ENCODE data around the gene INF2. TPM values are rescaled to one million over a fixed set of nuclear protein-coding genes. Genes with fewer than 3 reads are reported as not detected.

The INF2 gene
- total RNA-seq, 3 donors from 2014 or later: 31.0 to 70.9 (median 51.5) TPM

GRCh38 chr14:104709387-104710039 lies 20.1 kb downstream of the INF2 start:
- Histone ChIP-seq H3K4me1 (no peaks in the 10 kb centered on the region), H3K27ac (no peak overlapping the region), H3K27me3 (no peaks in the 10 kb centered on the region), H3K4me3 (no peak overlapping the region), H3K9me3 (no peaks in the 10 kb centered on the region), H3K36me3 (no peaks in the 10 kb centered on the region)
- TF ChIP-seq, protein P1, sequence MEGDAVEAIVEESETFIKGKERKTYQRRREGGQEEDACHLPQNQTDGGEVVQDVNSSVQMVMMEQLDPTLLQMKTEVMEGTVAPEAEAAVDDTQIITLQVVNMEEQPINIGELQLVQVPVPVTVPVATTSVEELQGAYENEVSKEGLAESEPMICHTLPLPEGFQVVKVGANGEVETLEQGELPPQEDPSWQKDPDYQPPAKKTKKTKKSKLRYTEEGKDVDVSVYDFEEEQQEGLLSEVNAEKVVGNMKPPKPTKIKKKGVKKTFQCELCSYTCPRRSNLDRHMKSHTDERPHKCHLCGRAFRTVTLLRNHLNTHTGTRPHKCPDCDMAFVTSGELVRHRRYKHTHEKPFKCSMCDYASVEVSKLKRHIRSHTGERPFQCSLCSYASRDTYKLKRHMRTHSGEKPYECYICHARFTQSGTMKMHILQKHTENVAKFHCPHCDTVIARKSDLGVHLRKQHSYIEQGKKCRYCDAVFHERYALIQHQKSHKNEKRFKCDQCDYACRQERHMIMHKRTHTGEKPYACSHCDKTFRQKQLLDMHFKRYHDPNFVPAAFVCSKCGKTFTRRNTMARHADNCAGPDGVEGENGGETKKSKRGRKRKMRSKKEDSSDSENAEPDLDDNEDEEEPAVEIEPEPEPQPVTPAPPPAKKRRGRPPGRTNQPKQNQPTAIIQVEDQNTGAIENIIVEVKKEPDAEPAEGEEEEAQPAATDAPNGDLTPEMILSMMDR (IDR thresholded peaks at IDR 0.05): no peak
- no peak for TF ChIP-seq POLR2AphosphoS5 (IDR thresholded peaks at IDR 0.05)
- no peak for TF ChIP-seq POLR2A (IDR thresholded peaks at IDR 0.05)
- DNase-seq (ENCODE audit: low spot score in 2 of 2): no peak
- intact Hi-C loops (cut with DNase I; ENCODE audit: low total_unique reads): loop anchor here (10.0 kb wide), 1 partner anchor 55 kb away; no protein-coding TSS in a partner anchor

DNA sequence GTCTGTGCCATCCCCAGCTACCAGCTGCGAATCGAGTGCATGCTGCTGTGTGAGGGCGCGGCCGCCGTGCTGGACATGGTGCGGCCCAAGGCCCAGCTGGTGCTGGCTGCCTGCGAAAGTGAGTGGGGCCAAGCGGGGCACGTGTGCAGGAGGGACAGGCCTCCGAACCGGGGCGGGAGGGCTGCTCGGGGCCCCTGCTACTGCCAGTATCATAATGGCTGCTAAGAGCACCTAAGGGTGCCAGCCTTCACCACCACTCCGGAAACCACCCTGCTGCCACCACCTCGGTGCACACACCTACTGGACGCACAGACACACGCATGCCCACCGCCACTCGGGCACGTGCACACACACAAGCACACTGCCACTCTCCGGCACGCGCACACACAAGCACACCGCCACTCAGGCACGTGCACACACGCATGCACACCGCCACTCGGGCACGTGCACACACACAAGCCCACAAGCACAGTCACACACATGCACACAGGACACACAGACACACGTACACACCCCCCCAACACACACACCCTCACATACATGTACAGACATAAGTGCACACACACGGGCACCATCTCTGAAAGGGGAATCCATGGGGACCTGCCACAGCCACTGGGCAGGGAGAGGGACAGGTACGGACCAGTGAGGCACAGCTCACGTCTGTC lies 20.8 kb downstream of the INF2 start:
- Histone ChIP-seq H3K36me3 (no peaks in the 10 kb centered on the region), H3K4me1 (no peaks in the 10 kb centered on the region), H3K27ac (no peak overlapping the region), H3K9me3 (no peaks in the 10 kb centered on the region), H3K27me3 (no peaks in the 10 kb centered on the region), H3K4me3 (no peak overlapping the region)
- intact Hi-C loops (cut with DNase I; ENCODE audit: low total_unique reads): no loop called here
- TF ChIP-seq POLR2A (IDR thresholded peaks at IDR 0.05) (no peak), POLR2AphosphoS5 (IDR thresholded peaks at IDR 0.05) (no peak)
- TF ChIP-seq, protein P1 (IDR thresholded peaks at IDR 0.05): no peak
- DNase-seq (ENCODE audit: low spot score in 2 of 2): no peak

GRCh38 chr14:104712881-104713734 lies 23.7 kb downstream of the INF2 start:
- no peaks in the 10 kb centered on the region for H3K27me3 ChIP-seq
- H3K4me3 ChIP-seq: no peak overlapping the region
- TF ChIP-seq POLR2A (IDR thresholded peaks at IDR 0.05) (no peak), POLR2AphosphoS5 (IDR thresholded peaks at IDR 0.05) (no peak)
- TF ChIP-seq, protein P1 (IDR thresholded peaks at IDR 0.05): no peak
- no peak overlapping the region for H3K27ac ChIP-seq
- no peaks in the 10 kb centered on the region for H3K4me1 ChIP-seq
- H3K36me3 ChIP-seq: no peaks in the 10 kb centered on the region
- DNase-seq (ENCODE audit: low spot score in 2 of 2): no peak
- intact Hi-C loops (cut with DNase I; ENCODE audit: low total_unique reads): no loop called here
- H3K9me3 ChIP-seq: no peaks in the 10 kb centered on the region

GRCh38 chr14:104714066-104714465 lies 24.6 kb downstream of the INF2 start:
- intact Hi-C loops (cut with DNase I; ENCODE audit: low total_unique reads): no loop called here
- Histone ChIP-seq H3K27me3 (no peaks in the 10 kb centered on the region), H3K9me3 (no peaks in the 10 kb centered on the region), H3K4me3 (no peak overlapping the region), H3K36me3 (no peaks in the 10 kb centered on the region), H3K27ac (no peak overlapping the region), H3K4me1 (no peaks in the 10 kb centered on the region)
- TF ChIP-seq POLR2AphosphoS5 (IDR thresholded peaks at IDR 0.05) (no peak), POLR2A (IDR thresholded peaks at IDR 0.05) (no peak)
- TF ChIP-seq, protein P1 (IDR thresholded peaks at IDR 0.05): no peak
- DNase-seq (ENCODE audit: low spot score in 2 of 2): no peak
